ENCODE results near the gene LGALS3BP.

LGALS3BP gene

DNA sequence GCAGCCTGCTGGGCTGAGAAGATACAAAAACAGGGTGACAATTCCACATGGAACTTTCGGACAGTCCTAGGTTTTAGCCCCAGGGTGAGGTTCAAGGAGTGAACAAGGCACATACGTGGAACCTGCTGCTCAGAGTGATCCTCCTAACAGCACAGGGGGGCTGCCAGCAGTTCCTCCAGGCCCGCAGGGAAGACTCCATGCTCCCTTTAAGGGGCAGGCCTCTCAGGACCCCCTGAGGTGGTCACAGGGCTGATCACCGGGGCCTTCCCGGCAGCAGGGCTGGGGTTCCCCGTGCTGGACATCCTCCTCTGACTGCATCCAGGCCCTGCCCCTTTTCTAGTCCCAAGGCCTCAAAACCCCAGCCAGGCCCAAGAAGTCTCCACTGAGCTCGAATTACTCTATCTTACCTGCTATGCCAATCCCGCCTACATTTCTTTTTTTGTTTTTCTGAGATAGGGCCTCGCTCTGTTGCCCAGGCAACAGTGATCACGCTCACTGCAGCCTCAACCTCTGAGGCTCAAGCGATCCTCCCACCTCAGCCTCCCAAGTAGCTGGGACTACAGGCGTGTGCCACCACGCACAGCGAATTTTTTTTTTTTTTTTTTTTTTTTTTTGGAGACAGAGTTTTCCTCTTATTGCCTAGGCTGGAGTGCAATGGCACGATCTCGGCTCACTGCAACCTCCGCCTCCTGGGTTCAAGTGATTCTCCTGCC is 19.5 kb upstream of the LGALS3BP start:
- DNase-seq (ENCODE audit: low read depth): no peak

DNA sequence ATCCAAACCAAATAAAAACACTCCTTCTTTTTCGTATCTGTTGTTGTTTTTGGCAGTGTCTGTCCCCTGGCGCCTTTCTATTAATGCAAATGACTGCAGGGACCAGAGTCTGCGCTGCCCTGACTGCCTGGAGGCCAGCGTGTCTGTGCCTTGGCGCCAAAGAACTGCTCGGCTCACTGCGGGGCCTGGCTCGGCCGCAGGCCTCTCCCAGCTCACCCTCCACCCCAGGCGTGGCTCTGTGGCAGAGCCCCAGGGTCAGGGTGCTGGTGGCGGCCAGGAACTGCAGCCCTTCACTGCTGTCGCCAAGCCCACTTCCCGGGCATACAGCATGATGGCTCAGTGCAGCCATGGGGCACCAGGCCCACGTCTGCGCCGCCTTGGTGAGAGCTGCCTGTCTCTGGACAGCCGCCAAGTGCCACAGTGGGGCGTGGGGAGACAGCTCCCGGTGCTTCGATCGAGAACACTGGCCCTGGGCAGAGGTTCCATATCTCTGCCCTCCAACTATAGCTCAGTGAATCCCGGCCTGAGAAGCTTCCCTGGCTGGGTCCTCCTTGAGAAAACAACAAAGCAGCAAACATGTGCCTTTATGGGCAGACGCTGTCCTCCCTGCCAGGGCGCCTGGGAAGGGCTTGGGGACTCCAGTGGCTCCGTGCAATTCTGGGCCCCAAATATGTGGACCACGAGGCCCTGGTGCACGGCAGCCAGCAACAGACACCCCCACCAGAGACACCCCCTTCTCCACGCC is 18.8 kb upstream of the LGALS3BP start:
- DNase-seq (ENCODE audit: low read depth): peak; percentile 35

DNA sequence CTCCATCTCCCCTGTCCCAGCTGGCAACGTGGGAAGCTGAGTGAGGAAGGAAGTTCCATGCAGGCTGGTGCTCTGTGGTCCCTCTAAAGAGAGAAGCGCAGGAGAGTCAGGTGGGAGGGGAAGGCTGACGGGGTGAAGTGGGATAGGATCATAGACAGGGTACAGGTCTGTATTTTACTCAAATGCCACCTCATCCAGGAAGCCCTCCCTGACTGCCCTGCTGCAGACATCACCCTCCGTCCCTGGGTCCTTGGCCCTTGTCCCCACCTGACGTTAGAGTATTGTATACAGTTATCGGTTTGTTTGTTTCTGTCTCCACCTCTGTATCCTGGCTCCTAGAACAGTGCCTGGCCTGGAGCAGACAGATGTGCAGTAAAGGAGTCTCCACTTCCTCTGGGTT is 18.2 kb upstream of the LGALS3BP start:
- no peak for DNase-seq (ENCODE audit: low read depth)

DNA sequence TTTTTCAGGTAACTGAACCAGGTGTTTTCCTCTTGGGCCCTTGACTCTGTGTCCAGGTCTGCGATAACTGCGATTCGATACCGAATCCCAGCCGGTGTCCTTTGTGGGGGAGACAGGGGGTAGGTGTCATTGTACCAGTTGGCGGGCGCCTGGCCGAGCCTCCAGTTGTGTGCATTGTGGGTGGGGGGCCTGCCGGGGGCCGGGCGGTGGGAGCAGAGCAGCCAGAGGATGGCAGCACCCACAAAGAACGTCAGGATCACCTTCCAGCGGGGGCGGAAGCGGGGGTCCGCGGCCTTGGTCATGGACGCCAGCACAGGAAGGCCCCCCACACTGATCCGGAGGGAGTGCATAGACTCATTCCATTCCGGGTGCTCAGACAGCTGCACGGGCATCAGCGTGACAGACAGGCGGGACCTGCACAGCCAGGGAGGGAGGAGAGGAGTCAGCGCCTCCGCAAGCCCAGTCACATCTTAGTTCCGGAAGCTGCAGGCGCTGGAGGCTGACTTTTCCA is 17.6 kb upstream of the LGALS3BP start:
- DNase-seq (ENCODE audit: low read depth): no peak

DNA sequence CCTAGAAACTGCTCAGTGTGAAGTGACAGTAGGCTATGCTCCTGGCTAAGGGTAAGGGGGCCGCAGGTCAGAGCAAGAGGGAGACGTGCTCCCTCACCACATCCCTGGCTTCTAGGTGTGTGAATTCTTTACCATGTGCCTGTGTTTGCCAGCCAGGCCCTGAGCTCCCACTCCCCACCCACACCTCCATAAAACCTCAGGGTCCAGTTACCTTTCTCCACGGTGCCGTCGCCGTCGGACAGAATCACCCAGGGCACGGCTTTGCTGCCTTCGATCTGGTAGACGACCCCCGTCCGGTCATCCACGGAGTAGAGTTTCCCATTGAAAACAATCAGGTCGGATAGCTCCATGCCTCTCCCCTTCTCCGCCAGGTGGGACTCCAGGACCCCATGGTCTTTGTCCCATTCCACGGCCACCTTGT is 17.1 kb upstream of the LGALS3BP start:
- no peak for DNase-seq (ENCODE audit: low read depth)

DNA sequence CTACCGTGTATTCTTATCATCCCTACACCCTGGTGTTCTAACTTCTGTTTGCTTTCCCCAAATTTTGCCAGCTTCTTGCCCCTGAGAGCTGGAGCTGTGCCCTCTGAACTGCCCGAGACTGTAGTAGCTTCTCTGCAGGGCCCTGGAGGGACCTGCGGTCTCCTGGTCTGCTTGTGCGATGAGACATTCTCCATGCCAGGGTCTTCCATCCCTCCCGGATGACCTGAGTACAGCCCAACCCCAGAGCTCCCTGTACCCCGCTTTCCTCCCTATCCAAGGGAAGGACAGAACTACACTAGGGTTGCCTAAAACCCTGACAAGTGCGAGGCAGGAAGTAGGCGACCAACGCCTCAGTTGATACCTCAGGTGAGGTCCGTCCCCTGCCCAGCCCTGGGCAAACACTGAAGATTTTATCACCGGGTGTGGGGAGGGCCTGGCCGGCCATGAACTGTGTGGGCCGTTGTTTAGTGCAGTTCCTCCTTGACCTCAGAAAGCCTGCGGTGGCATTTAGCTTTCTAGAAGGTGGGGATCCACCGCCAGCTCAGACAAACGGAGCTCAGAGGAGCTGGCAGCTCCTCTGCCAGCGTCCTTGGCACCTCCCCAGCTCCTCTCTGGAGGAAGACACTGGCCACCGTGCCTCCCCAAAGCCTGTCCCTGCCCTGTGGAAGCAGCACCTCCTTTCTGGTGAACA is 16.2 kb upstream of the LGALS3BP start:
- peak; percentile 10 for DNase-seq (ENCODE audit: low read depth)

DNA sequence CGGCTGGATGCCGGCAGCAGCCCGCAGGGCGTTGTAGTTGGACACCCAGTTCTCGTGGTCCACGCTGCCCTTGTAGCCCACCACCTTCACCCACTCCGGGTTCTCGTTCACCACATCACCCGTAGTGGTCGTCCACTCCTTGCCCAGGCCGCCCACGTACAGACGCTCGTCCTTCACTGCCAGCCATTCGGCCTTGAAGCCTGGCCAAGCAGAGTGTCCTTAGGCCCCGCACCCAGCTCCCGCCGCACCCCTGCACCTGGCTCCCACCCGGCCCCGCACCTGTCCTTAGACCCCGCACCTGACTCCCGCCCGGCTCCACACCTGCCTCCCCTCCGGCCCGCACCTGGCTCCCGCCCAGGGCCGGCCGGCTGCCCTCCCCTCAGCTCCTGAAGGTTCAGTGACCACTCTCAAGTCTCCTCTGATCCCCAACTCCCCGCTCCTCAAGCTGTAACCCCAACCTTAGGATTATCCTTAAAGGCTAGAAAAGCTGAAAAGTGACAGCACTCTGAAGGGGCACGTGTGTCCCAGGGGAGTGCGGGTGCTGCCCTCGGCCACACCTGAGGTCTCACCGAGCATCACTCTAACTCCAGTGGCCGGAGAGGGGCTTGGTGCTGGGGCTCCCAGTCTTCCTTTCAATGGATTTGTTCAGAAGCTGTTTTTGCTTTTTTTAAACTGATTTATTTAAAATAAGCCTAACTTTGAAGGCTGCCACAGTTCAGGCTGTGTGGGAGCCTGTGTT is 15.5 kb upstream of the LGALS3BP start:
- DNase-seq (ENCODE audit: low read depth): no peak

DNA sequence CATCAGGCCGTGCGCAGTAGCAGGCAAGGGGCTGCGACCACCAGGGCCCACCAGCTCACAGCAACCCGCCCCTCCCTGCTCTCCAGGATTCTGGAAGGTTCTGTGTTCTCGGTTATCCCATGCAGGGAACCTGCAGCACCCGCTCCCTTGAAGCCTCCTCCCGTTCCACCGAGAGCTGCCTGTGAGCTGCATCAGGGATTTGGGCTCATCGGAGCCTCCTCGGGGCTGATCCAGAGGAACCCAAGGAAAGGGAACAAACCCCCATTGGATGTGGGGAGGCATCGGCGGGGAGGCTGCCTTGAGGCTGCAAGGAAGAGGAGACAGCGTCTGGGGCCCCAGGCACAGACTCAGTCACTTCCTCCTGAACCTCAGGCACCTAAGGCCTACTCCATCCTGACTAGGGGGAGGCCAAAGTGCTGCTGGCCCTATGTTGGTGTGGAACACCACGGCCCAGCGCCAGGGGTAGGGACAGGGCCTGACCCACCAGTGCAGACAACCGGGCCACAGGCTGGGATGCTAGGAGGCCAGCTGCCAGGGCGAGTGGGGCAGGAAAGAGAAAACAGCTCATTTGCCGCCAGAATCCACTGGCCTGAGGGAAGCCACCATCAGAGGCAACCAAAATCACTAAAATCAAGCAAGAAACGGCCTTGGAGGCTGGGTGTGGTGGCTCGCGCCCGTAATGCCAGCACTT is 14.4 kb upstream of the LGALS3BP start:
- no peak for DNase-seq (ENCODE audit: low read depth)

DNA sequence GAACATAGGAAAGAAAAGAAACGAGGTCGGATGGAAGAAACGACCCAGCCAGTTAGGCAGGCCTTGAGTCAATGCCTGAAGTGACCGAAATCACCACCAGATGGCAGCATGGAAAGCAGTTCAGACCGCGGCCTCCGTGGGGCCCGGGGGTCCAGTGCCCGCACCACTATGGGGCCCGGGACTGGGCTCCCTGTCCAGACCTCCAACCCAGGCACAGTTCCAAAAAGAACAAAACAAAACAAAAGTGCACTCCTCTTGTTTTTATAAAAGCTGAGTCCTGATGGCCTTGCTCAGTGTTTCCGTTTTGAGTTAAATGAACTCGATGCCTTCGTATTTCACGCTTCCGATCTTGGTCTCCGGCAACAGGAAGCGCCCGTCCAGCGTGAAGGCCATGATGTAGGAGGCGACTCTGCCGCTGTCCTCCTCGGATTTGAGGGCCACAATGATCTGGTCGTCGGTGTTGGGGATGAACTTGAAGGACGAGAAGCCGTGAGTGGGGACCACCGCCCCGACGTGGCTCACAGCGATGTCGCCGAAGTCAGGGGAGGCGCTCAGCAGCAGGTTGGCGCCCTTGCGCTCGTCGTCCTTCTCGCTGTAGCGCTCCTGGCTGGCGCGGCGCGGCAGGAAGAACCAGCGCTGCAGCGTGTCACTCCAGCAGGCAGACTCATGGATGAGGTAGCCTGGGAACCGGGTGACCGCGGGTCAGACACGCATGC is 13.7 kb upstream of the LGALS3BP start:
- peak; percentile 19 for DNase-seq (ENCODE audit: low read depth)

DNA sequence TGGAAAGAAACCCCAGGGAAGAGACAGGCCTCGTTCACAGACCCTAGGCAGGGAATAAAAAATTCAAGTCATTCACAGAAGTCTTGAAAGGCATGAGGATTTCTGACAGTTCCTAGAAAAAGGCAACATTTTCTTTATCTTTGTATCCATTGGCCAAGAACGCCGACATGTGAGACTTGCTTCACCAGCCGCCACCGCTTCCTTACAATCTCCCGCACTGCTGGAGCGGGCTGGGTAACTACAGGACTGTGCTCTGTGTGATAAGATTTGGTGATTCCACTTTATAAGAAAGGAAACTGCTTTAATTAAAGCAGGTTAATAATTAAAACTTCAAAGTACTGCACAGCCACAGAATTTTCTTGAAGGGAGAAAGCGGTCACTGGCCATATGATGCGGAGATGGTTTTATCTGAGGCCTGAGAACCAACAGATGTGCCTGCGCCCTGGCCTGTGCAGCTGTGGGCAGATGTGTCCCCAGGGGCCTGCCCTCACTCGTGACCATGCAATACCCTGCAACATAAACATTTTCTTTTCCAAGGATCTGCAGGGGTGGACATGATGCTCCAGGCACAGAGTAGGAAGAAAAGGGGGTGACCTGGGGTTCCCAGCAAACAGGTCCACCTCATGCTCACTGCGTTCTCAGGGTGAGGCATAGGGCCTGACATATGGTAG is 13.0 kb upstream of the LGALS3BP start:
- no peak for DNase-seq (ENCODE audit: low read depth)

DNA sequence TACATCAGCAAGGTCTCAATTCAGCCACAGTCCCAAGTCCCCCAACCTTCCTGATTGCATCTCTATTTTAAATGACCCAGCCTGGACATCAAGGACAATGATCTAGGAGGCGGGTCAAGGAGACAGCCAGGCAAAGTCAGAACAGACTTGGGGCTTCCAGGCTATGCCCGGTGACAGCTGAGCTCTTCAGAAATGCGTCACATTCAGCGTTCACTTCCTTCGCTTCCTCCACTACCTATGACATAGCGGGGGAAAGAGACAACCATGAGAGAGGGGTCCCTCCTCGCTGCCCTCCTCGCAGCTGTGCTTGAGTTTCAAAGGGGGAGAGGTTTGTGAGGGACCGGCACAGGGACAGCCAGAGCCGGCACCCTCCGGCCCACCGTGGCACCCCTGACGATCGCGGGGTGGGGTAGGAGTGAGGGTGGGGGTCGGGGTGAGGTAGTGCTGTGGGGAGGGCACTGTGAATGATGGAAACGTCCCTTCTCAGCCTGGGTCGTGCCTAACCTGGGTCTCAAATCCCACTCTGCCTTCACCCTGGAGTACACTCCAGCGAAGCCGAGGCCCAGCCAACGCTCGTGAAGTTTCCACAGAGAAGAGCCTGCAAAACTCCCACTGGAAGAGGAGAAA is 12.3 kb upstream of the LGALS3BP start:
- no peak for DNase-seq (ENCODE audit: low read depth)

DNA sequence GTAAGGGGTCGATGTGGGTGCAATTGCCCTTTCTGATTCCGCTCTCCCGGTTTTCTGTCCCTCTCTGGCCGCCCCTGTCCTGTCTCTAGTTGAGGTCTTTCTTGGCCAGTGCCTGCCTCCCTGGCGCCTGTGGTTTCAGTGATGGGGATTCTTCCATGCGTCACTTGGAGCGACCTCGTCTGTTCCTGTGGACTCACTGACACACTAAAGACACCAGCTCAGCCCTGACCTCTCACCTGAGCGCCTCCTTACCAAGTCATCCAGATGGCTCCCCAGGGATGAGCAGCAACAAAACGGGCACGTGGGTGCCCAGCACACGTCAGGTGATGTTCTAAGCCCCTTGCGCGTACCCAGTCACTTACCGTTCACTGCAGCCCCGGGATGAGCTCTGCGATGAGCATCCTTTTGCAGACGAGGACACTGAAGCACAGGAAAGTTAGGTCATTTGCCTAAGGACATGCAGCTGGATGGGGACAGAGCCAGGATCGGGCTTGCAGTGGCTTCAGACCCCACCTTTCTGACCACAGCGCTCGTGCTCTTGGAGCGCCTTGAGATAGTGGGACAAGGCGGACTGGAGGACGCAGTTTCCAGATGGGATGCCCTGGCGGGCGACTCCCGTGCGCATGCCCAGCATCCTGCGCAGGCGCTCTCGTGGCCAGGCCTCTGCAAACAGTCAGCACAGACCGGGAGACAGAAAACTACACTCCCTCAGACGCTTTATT is 11.5 kb upstream of the LGALS3BP start:
- DNase-seq (ENCODE audit: low read depth): no peak

DNA sequence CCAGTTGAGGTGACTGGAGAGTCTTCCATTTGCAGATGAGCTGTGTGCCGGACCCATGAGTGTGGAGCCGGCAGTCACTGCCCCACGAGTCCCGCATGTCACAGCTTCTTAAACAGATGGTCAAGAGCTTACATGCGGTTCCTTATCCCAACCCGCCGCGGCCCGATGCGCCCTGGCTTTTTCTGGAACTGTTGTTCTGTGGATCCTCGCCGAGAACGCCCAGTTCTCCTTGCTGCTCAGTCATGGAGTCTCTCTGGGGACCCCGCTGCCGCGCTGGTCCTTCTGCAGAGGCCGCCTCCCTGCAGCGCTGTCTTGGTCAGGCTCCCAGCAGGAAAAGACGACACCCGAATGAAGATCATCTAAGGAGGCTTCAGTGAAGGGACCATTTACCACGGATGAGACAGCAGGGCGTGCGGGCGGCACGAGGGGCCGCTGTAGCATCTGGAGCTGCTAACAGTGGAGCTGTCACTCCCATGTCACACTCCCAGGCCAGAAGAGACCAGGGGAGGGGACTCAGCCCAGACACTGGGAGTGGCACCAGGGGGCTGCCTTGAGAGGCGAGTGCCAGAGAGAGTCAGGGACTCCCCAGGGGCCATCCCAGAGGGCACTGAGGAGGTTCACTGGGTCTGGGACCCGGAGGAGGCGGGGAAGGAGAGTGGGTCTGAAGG is 10.8 kb upstream of the LGALS3BP start:
- no peak for DNase-seq (ENCODE audit: low read depth)

DNA sequence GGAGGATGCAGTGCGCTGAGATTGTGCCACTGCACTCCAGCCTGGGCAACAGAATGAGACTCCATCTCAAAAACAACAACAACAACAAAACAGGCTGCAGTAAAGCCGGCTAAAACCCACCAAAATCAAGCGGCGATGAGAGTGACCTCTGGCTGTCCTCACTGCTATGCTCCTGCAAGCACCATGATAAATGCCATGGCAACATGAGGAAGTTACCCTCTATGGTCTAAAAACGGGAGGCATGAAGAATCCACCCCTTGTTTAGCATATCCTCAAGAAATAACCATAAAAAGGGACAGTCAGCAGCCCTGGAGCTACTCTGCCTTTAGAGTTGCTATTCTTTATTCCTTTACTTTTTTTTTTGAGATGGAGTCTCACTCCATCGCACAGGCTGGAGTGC is 8.4 kb upstream of the LGALS3BP start:
- DNase-seq (ENCODE audit: low read depth): no peak

DNA sequence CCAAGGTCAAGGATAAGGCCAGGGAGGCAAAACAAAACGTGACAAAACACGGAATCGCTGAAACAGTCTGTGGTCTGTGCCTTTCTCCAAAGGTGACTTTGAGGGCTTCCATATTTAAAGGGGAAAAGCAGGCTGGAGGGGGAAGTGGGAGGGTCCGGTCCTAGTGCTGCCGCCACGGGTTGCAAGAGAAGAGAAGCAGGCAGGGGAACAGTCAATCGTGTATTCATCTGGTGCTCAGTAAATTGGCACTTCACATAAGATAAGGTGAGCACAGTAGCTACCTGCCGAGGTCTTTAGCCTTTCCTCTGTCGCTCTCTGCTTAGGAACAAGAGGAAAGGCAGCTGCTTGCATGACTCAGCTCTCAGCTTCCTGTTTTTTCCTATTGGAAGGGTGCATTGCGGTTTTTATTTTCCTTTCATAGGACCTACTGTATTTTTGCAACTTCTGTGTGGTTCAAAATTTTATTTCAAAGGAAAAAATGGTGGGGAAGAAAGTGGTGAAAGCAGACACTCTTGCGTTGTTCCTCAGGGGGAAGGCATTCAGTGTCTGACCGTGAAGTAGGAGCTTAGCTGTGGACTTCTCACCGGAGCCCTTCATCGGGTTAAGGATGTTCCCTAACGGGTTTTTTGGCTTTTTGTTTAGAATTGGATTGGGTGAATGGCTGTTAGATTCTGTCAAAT is 7.1 kb upstream of the LGALS3BP start:
- peak; percentile 46 for DNase-seq (ENCODE audit: low read depth)

DNA sequence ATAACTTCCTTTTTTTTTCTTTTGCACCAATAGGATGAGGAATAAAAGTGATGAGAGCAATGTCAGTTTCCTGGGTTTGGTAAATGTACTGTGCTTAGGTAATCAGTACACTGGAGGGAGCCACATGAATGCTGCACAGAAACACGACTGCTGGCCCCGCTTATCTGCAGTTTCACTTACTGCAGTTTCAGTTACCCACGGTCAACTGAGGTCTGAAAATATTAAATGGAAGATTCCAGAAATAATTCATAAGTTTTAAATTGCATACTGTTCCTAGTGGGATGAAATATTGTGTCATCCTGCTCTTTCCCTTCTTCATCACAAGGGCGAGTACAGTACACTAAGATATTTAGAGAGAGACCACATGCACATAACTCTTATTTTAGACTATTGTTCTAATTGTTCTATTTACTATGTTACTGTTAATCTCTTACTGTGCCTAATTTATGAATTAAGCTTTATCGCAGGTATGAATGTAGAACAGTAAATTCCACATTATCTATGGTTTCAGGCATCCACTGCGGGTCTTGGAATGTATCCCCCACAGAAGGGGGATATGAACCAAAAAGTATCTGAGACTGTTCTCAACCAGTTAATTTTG is 6.4 kb upstream of the LGALS3BP start:
- DNase-seq (ENCODE audit: low read depth): peak; percentile 66

DNA sequence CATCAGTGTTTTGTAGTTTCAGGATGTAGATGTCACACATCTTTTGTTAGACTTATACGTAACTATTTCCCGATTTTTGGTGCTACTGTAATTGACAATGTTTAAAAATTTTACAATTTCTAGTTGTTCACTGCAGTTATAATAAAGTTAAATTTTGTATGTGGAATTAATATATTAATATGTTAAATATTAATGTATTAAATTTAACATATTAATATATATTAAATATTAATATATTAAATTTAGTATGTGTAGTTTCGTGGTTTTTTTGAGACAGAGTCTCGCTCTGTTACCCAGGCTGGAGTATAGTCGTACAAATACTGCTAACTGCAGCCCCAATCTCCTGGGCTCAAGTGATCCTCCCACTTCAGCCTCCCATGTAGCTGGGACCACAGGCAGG is 5.7 kb upstream of the LGALS3BP start:
- DNase-seq (ENCODE audit: low read depth): no peak
